Rectal smooth muscle tissue (tissue), 1 donor: ENCODE data around the gene HSPA4L.

ENCODE experiments used
- H3K27ac ChIP-seq: one replicate; pipeline ENCODE4 v1.7.0; 2013; ENCODE audit warnings: low read depth, low read length, inconsistent platforms
- H3K27me3 ChIP-seq: one replicate; pipeline ENCODE4 v1.7.0; 2013; ENCODE audit warnings: low read length; ENCODE audit not compliant: control insufficient read depth, insufficient read depth
- H3K36me3 ChIP-seq: one replicate; pipeline ENCODE4 v1.7.0; 2013; ENCODE audit warnings: low read length; ENCODE audit not compliant: control insufficient read depth, insufficient read depth
- H3K4me1 ChIP-seq: one replicate; pipeline ENCODE4 v1.7.0; 2013; ENCODE audit warnings: low read length; ENCODE audit not compliant: control insufficient read depth, insufficient read depth
- H3K4me3 ChIP-seq: one replicate; pipeline ENCODE4 v1.7.0; 2013; ENCODE audit warnings: low read length
- H3K9ac ChIP-seq: one replicate; pipeline ENCODE4 v1.7.0; 2013; ENCODE audit warnings: low read length

Gene HSPA4L

DNA sequence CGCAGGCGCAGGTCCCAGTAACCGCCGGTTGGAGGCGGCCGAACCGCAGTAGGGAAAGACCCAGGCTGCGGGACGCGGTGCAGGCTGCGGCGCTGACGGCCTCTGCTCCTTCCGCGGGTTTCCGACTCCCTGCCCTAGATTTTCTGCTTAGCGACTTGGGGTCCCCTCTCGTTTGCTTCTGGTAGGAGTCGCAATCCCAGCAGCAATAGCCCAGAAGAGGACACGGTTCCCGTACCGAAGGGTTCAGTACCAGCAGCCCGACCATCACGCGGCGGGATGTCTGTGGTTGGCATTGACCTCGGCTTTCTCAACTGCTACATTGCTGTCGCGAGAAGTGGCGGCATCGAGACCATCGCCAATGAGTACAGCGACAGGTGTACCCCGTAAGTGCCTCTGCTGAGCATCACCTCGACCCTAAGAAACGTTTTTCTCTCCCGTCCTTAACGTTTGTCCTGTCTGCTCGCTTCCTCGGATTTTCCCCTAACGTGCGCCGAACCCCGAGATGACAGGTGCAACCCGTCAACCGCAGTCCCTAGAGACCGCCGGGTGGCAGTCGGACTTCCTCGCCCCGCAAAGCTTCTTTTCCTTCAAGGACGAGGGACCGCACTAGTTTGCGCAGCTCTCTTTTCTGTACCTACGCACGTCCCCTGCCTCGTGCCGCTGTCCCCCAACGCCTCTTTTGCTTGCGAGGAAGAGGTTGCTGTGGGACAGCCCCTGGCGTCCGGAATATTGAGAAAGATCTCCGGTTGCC is at the start of gene HSPA4L:
Gene HSPA4L (plus strand): TSS at position 48 of the 751 bp plus-strand sequence. CDS start 229 bp downstream, at position 277.
- Histone ChIP-seq H3K4me3 (peak within 1 kb of the TSS; percentile 93), H3K9ac (peak within 1 kb of the TSS; percentile 63), H3K27me3 (no peaks in the 10 kb centered on the region), H3K36me3 (no peaks in the 10 kb centered on the region), H3K27ac (peak within 1 kb of the TSS; percentile 61), H3K4me1 (no peaks in the 10 kb centered on the region)

DNA sequence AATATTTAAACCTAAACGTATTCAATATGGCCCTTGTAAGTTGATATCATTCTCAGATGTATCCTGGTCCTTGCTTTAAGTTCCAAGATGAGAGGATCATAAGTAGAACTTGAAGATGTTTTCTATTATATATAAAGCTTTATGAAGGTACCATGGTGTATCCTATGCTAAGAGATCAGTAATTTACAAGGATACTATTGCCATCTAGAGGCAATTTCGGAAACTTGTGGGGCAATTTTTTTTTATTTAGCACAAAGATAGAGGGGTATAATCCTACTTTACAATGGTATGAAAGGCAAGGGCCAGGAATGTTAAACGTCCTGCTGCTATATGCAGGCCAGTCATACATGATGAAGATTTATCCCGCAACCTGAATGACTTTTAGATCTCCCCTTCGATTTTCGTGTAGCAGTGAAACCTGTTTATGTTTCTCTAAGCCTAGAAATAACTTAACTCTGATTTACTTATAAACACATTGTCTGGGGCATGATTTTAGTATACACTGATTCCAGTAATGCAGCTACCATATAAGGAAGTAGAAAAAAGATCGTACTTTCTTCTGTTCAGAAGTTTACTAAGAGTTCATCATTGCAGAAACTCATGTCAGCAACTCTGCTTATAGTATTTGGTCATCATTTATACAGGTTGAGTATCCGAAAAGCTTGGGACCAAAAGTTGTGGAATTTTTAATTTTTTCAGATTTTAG is 49.3 kb upstream of the HSPA4L start:
- no peak overlapping the region for H3K4me3 ChIP-seq
- no peaks in the 10 kb centered on the region for H3K4me1 ChIP-seq

DNA sequence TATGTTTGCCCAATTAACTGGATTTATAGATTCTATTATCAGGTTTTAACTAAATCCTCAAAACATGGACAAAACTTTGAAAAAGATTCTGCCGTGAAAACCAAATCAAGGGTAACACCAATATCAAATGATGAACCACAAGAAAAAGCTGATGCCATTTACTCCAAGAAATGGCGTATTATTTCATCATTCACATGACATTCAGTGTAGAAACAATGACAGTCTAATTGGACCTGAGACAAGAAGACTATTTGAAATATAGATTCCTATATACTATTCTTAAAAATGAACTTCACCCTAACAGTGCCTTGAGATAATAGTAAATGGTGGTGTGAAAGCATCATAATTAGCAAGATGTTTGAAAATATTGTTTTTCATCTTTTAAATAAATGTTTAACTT is 47.1 kb upstream of the HSPA4L start:
- no peaks in the 10 kb centered on the region for H3K36me3 ChIP-seq
- no peak overlapping the region for H3K9ac ChIP-seq
- H3K27me3 ChIP-seq, result no peaks in the 10 kb centered on the region
- H3K4me1 ChIP-seq, result no peaks in the 10 kb centered on the region
- H3K27ac ChIP-seq, result no peak overlapping the region
- no peak overlapping the region for H3K4me3 ChIP-seq

More for the DNA sequence above, 49.3 kb upstream of the HSPA4L start:
- Histone ChIP-seq H3K27ac (no peak overlapping the region), H3K9ac (no peak overlapping the region), H3K36me3 (no peaks in the 10 kb centered on the region), H3K27me3 (no peaks in the 10 kb centered on the region)

DNA sequence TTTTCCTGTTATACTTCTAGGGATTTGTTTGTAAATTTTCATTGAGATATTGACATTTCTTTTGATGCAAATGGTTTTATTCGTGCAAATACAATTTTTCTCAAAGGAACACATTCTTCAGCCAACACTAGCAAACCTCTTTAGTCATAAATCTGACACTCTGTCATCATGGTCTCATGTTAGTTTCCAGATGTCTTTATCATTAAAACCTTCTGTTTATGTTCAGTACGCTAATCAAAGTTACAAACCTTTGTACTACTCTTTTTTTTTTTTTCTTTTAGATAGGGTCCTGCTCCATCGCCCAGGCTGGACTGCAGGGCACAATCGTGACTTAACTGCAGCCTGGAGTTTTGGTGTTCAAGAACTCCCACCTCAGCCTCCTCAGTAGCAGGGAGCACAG is 44.8 kb upstream of the HSPA4L start:
- Histone ChIP-seq H3K9ac (no peak overlapping the region), H3K4me3 (no peak overlapping the region), H3K4me1 (no peaks in the 10 kb centered on the region), H3K36me3 (no peaks in the 10 kb centered on the region), H3K27me3 (no peaks in the 10 kb centered on the region), H3K27ac (no peak overlapping the region)

DNA sequence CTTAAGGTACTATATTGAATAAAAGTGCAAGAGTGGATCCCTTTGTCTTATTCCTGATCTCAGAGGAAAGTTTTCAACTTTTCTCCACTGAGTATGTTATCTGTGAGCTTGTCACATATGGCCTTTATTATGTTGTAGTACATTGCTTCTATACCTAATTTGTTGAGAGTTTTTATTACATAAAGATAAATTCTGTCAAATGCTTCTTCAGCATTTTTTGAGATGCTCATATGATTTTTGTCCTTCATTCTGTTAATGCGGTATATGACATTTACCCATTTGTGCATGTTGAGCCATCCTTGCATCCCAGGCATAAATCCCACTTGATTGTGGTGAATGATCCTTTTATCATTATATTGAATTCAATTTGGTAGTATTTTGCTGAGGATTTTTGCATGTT is 40.9 kb upstream of the HSPA4L start:
- Histone ChIP-seq H3K27me3 (no peaks in the 10 kb centered on the region), H3K9ac (no peak overlapping the region), H3K4me1 (no peaks in the 10 kb centered on the region), H3K4me3 (no peak overlapping the region), H3K27ac (no peak overlapping the region), H3K36me3 (no peaks in the 10 kb centered on the region)

- H3K27me3 ChIP-seq, result no peaks in the 10 kb centered on the region
- H3K4me1 ChIP-seq, result no peaks in the 10 kb centered on the region
- H3K4me3 ChIP-seq, result no peak overlapping the region
- no peak overlapping the region for H3K9ac ChIP-seq
- no peak overlapping the region for H3K27ac ChIP-seq
- H3K36me3 ChIP-seq, result no peaks in the 10 kb centered on the region
Observed at GRCh38 chr4:127747883-127748282, 34.2 kb upstream of the HSPA4L start.

DNA sequence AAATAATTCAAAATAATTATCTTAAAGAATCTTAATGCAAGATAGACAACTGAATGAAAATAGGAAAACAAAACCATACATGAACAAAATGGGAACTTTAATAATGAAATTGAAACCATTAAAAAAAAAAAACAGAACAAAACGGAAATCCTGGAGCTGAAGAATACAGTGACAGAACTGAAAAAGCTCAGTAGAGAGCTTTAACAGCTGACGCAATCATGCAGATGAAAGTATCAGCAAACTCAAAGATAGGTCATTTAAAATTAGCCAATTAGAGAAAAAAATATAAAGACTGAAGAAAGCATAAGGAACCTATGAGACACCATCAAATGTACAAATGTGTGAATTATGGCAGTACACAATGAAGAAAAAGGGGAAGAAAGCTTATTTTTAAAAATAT is 33.2 kb upstream of the HSPA4L start:
- Histone ChIP-seq H3K9ac (no peak overlapping the region), H3K4me3 (no peak overlapping the region), H3K36me3 (no peaks in the 10 kb centered on the region), H3K4me1 (no peaks in the 10 kb centered on the region), H3K27me3 (no peaks in the 10 kb centered on the region), H3K27ac (no peak overlapping the region)

DNA sequence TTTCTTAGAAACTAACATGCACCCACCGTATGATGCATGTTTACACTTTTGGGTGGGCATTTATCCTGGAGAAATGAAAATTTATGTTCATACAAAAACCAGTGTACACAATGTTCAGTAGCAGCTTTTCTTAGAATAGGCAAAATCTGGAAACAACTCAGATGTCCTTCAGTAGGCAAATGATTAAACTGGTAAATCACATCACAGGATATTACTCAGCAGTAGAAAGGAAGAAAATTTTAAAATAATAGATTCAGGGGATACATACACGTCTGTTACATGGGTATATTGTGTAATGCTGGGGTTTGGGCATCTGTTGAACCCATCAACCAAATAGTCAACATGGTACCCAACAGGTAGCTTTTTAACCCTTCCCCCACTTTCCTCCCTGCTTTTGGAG is 25.2 kb upstream of the HSPA4L start:
- Histone ChIP-seq H3K4me1 (no peaks in the 10 kb centered on the region), H3K9ac (no peak overlapping the region), H3K36me3 (no peaks in the 10 kb centered on the region), H3K27me3 (no peaks in the 10 kb centered on the region), H3K4me3 (no peak overlapping the region), H3K27ac (no peak overlapping the region)

- Histone ChIP-seq H3K27ac (no peak overlapping the region), H3K36me3 (no peaks in the 10 kb centered on the region), H3K4me3 (no peak overlapping the region), H3K9ac (no peak overlapping the region), H3K27me3 (no peaks in the 10 kb centered on the region), H3K4me1 (no peaks in the 10 kb centered on the region)
Observed at GRCh38 chr4:127759228-127759820, 22.8 kb upstream of the HSPA4L start.

GRCh38 chr4:127759893-127760292 is 22.2 kb upstream of the HSPA4L start:
- Histone ChIP-seq H3K9ac (no peak overlapping the region), H3K4me3 (no peak overlapping the region), H3K4me1 (no peaks in the 10 kb centered on the region), H3K27me3 (no peaks in the 10 kb centered on the region), H3K36me3 (no peaks in the 10 kb centered on the region), H3K27ac (no peak overlapping the region)

DNA sequence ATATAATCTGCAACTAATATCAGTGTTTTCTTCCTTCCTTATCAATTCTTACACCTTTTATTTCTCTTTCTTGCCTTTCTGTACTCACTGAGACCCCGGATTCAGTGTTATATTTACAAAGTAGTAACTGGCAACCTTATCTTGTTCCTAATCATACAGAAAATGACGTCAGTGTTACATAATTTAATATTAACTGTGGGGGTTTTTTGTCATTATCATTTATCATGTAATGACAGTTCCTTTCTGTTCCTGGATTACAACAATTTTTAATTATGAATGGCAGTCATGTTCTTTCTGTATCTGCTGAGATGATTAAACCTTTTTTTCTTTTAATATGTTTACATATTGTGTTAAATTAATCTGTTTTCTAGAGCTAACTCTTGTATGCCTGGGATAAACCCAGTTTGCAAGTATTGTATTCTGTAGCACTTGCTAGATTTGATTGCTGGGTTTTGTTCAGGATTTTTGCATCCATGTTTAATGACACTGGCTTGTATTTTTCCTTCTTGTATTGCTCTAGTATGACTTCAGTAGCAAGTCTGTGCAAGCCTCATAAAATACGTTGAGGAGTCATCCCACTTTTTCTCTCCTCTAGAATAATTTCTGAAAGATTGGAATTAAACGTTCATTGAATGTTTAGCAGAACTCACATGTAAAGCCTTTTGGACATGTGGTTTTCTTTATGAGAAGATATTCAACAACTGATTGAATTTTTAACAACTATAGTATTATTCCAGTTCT is 10.4 kb upstream of the HSPA4L start:
- H3K4me3 ChIP-seq, result no peak overlapping the region
- no peaks in the 10 kb centered on the region for H3K36me3 ChIP-seq
- H3K27ac ChIP-seq, result no peak overlapping the region
- no peak overlapping the region for H3K9ac ChIP-seq
- H3K4me1 ChIP-seq, result no peaks in the 10 kb centered on the region
- no peaks in the 10 kb centered on the region for H3K27me3 ChIP-seq
